Measurements from ENCODE around the gene FOXJ1.

Gene FOXJ1

DNA sequence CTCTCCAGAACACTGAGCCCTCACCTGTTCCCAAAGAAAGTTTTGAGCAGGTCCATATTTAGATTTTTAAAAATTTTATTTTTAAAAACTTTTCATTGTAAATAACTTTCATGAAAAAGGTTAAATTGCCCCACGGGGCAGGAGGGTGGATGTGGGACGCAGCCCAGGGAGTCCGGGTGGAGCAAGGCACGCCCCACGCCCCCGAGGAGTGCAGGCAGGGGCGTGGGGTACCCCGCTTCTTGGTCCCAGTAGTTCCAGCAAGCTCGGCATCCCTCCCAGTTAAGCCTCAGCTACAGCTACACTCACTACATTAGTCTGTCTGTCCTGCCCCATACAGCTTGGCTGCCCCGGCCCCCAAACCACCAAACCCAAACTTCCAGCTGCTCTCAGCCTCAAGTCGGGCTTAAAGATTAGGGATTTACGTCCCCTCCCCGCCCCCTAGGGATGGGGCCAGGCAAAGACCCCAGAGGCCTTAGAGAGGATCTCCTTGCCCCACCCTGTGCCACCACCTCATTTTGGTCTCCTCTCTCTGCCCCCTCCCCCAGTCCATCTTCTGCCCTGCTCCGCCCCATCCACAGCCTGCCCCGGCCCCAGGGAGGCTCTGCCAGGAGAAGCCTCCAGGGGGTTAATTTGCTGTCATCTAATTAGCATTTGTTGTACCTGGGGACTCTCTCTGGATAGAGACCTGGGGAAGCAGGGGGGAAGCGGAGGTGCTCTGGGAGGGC lies 4.6 kb downstream of the FOXJ1 start:
- TF ChIP-seq, protein P1, sequence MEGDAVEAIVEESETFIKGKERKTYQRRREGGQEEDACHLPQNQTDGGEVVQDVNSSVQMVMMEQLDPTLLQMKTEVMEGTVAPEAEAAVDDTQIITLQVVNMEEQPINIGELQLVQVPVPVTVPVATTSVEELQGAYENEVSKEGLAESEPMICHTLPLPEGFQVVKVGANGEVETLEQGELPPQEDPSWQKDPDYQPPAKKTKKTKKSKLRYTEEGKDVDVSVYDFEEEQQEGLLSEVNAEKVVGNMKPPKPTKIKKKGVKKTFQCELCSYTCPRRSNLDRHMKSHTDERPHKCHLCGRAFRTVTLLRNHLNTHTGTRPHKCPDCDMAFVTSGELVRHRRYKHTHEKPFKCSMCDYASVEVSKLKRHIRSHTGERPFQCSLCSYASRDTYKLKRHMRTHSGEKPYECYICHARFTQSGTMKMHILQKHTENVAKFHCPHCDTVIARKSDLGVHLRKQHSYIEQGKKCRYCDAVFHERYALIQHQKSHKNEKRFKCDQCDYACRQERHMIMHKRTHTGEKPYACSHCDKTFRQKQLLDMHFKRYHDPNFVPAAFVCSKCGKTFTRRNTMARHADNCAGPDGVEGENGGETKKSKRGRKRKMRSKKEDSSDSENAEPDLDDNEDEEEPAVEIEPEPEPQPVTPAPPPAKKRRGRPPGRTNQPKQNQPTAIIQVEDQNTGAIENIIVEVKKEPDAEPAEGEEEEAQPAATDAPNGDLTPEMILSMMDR (IDR thresholded peaks at IDR 0.05; ENCODE audit: low read depth, low read length, missing control alignments): no peak
- H3K4me3 ChIP-seq (ENCODE audit: low read depth, low read length): no peak overlapping the region
- no peak for DNase-seq (ENCODE audit: low read depth)

DNA sequence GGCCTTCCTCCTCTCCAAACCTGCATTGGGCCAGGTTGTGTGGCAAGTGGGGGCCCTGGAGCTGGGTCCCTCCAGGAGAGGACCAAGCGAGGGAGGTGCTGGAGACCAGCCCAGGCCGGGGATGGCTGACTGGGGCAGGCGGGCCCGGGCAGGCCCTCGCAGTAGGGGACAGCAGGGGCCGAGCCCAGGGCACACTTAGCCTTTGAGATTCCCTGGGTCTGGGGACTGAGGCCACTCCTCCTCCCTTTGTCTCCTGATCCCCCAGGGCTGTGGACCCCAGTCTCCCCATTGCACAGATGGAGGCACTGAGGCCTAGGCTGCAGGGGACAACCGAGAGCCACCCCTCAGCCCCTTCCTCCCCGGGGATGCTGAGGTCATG lies 5.2 kb downstream of the FOXJ1 start:
- no peak overlapping the region for H3K4me3 ChIP-seq (ENCODE audit: low read depth, low read length)
- DNase-seq (ENCODE audit: low read depth): no peak
- TF ChIP-seq, protein P1 (IDR thresholded peaks at IDR 0.05; ENCODE audit: low read depth, low read length, missing control alignments): no peak

DNA sequence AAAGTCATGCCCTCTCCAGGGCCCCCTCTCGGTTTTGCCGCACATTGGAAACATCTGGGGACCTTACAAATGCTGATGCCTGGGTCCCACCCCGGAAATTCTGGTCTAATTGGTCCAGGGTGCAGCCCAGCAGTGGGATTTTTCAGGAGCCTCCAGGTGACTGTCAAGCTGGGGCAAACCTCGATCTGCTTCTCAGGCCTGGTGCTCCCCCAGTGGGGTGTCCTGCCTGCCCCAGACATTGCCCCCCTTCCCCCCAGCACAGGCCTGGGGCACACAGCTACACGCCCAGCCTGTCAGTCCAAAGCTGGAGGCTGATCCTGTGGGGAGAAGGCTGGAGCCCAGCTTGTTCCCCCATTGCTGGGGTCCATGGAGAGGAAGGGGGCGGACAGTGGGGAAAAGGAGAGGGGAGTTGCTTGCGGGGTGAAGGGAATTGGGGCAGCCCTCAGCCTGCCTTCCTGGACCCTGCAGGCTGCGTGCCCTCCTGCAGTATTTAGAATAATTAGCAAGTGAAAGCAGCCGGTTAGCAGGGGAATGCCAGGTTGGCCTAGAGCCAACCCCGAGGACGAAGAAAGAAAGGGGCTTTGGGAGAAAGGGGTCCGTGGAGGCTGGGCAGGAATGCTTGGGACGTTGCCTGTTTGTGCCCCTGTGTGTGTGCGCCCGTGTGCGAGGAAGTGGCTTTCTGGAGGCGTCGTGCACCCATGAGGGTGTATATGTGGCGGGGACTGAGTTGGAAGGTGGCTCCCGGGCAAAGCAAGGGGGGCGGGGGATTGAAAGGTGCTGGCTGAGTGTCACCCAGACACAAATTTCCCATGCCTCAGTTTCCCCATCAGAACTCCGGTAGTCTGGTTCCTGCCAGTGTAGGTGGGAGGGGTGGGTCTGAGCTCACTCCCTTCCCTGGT lies 5.9 kb downstream of the FOXJ1 start:
- TF ChIP-seq, protein P1 (IDR thresholded peaks at IDR 0.05; ENCODE audit: low read depth, low read length, missing control alignments): no peak
- DNase-seq (ENCODE audit: low read depth): no peak
- H3K4me3 ChIP-seq (ENCODE audit: low read depth, low read length): no peak overlapping the region

DNA sequence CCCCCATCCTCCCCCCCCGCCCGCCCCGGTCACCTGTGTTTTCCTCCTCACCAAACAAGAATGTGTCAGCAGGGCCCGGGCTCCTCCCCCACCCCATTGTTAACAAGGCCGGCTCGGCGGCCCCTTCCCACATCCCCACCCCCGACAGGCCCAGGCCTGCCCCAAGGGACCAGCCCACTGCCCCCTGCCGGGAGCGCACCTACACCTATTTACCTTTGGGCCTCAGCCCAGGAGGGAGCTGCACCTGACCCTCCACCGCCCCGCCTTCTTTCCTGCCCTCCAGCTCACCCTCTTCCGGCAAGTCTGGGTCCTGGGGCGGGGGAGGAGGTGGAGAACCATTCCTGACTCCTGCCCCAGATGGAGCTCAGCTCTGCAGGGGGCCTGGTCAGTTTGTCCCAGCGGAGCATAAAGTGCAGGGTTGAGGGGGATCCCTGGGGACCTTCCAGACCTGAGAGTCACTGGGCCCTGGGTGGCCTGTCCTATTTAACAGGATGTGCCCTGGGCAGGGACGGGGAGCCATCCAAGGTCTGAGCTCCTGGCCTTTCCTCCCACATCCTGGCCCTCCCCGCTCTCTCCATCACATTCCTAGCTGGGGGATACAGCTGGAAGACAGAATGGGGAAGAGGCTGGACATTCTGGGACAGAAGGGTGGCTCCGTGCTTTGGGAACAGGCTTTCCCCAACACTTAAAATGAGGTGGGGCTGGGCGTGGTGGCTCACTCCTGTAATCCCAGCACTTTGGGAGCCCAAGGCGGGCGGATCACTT lies 8.3 kb downstream of the FOXJ1 start:
- no peak for DNase-seq (ENCODE audit: low read depth)
- H3K4me3 ChIP-seq (ENCODE audit: low read depth, low read length): no peak overlapping the region
- TF ChIP-seq, protein P1 (IDR thresholded peaks at IDR 0.05; ENCODE audit: low read depth, low read length, missing control alignments): no peak

DNA sequence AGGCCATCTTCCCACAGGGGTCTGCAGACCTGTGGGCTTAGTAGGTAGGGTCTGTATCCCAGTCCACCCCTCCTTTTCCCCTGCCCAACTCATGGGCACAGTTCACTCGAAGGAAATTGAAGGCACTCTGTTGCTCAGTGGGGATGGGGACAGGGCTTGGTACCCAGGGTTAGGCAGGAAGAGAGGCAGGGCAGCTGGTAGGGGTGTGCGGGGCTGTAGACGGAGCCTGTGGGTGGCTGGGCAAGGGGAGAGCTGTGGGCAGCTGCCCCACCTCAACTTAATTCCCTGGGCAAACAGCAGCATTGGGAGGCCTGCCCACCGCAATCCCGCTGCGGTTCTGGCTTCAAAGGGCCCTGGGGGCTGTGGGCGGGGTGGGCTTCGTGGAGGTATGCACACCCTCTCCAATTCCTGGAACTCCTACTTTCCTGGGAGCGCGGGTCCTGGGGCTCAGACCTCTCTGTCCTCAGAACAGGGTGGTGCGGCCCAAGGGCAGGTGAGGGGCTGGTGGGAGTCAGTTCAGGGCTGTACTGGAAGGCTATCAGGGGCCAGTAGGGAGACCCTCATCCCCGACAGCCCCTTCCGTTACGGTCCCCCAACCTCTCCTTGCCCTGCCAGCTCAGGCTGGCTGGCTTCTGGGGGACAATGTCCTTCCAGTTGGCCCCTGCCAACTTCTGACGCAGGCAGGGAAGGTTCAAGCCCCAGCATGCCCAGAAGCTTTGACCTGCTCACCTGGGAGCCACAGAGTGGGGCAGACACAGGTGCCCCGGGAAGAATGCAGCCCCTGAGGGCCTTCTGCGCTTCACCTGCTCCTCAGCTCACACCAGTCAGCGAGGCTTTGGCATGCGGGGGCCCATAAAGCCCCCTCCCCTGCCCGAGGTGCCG lies 9.1 kb downstream of the FOXJ1 start:
- TF ChIP-seq, protein P1 (IDR thresholded peaks at IDR 0.05; ENCODE audit: low read depth, low read length, missing control alignments): no peak
- no peak overlapping the region for H3K4me3 ChIP-seq (ENCODE audit: low read depth, low read length)
- no peak for DNase-seq (ENCODE audit: low read depth)

DNA sequence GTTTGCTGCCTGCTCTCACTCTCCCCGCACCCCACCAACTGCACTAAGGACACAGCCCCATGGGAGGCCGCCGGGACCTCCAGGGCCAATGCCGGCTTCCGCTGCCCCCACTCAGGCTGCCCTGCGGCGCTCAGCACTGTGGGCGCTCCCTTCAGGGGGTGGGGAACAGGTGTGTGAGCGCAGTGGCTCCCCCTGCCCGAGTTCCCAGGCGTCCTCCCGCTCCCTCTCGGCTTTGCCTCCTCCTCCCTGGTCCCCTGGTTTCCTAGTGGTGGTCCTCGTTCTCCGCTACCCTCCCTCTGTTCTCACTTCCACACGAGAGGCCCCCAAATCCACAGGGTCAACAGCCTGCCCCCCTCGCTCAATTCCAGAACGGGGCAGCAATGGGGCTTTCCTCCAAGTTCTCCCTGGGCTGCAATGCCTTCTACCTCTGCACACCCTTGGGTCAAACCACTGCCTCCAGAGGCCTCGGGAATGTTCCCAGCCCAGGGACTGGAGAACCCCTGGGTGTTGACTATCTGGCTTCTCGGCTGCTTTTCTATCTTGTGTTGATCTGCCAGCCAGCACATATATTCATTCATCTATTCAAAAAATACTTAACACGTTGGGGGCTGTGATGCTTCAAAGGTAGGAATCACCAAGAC lies 9.9 kb downstream of the FOXJ1 start:
- H3K4me3 ChIP-seq (ENCODE audit: low read depth, low read length): no peak overlapping the region
- TF ChIP-seq, protein P1 (IDR thresholded peaks at IDR 0.05; ENCODE audit: low read depth, low read length, missing control alignments): no peak
- DNase-seq (ENCODE audit: low read depth): no peak
